ENCODE measurements around the gene LCORL. TPM values are rescaled to one million over a fixed set of nuclear protein-coding genes. Genes with fewer than 3 reads are reported as not detected.
A peak's percentile ranks its signal among the peaks of the same experiment; 100 is the strongest.

LCORL gene
- total RNA-seq, 1 donor from 2014 or later, result 1.4 TPM

GRCh38 chr4:17809667-17810066, 211.9 kb downstream of the LCORL start:
- Histone ChIP-seq H3K4me1 (peaks cover 9 to 26% of the 10 kb centered on the region in 2 donors), H3K27ac (peak overlapping the region; percentile 91 to 94), H3K4me3 (peak overlapping the region; percentile 72 to 83), H3K27me3 (no peaks in the 10 kb centered on the region), H3K9me3 (no peaks in the 10 kb centered on the region), H3K36me3 (peaks cover 0 to under 1% of the 10 kb centered on the region in 2 donors)
- intact Hi-C loops (cut with DNase I), result loop anchor here (1.0 to 5.0 kb wide), 5 partner anchors 195 to 1577 kb away; partner anchors contain the start of genes LAP3 and MED28
- TF ChIP-seq CTCF (IDR thresholded peaks at IDR 0.05), result no peak
- no peak for DNase-seq (ENCODE audit: low spot score in 2 of 2)

GRCh38 chr4:17807446-17807845, 214.1 kb downstream of the LCORL start:
- Histone ChIP-seq H3K36me3 (peaks cover 18 to 22% of the 10 kb centered on the region in 2 donors), H3K4me3 (peak overlapping the region; percentile 15 to 83), H3K27ac (no peak overlapping the region), H3K27me3 (no peaks in the 10 kb centered on the region), H3K4me1 (peaks cover 9 to 26% of the 10 kb centered on the region in 2 donors), H3K9me3 (no peaks in the 10 kb centered on the region)
- intact Hi-C loops (cut with DNase I), result no loop called here
- no peak for TF ChIP-seq CTCF (IDR thresholded peaks at IDR 0.05)
- DNase-seq (ENCODE audit: low spot score in 2 of 2), result no peak

GRCh38 chr4:17805580-17806155, 215.9 kb downstream of the LCORL start:
- no peak overlapping the region for H3K27ac ChIP-seq
- no peaks in the 10 kb centered on the region for H3K9me3 ChIP-seq
- no peak for TF ChIP-seq CTCF (IDR thresholded peaks at IDR 0.05)
- H3K36me3 ChIP-seq, result peaks cover 18 to 27% of the 10 kb centered on the region in 2 donors
- no peak for DNase-seq (ENCODE audit: low spot score in 2 of 2)
- intact Hi-C loops (cut with DNase I), result no loop called here
- H3K27me3 ChIP-seq, result no peaks in the 10 kb centered on the region
- H3K4me3 ChIP-seq, result no peak overlapping the region
- H3K4me1 ChIP-seq, result peaks cover 9 to 20% of the 10 kb centered on the region in 2 donors

- no peak for TF ChIP-seq CTCF (IDR thresholded peaks at IDR 0.05)
- Histone ChIP-seq H3K27me3 (no peaks in the 10 kb centered on the region), H3K27ac (no peak overlapping the region), H3K36me3 (peaks cover 0 to 8% of the 10 kb centered on the region in 2 donors), H3K4me1 (no peaks in the 10 kb centered on the region), H3K4me3 (no peak overlapping the region), H3K9me3 (no peaks in the 10 kb centered on the region)
- DNase-seq (ENCODE audit: low spot score in 2 of 2), result no peak
- intact Hi-C loops (cut with DNase I), result no loop called here
Measured at GRCh38 chr4:17797808-17798207, 223.7 kb downstream of the LCORL start.

GRCh38 chr4:17794730-17795129, 226.8 kb downstream of the LCORL start:
- peaks cover 0 to 4% of the 10 kb centered on the region in 2 donors for H3K36me3 ChIP-seq
- no peak overlapping the region for H3K4me3 ChIP-seq
- DNase-seq (ENCODE audit: low spot score in 2 of 2), result no peak
- H3K4me1 ChIP-seq, result no peaks in the 10 kb centered on the region
- TF ChIP-seq CTCF (IDR thresholded peaks at IDR 0.05), result no peak
- H3K27me3 ChIP-seq, result no peaks in the 10 kb centered on the region
- intact Hi-C loops (cut with DNase I), result no loop called here
- no peak overlapping the region for H3K27ac ChIP-seq
- H3K9me3 ChIP-seq, result no peaks in the 10 kb centered on the region

Other genes starting within 250 kb of the LCORL start
- gene FAM184B, start 240.1 kb downstream of the LCORL start, total RNA-seq, result not detected
- 7.9 TPM for gene DCAF16, start 211.0 kb downstream of the LCORL start, total RNA-seq
- gene NCAPG, start 210.8 kb downstream of the LCORL start, total RNA-seq, result not detected